HG03571 (cell line): ENCODE results near the gene COL6A6.
"Not testable (repeated sequence)": the region's sequence is repeated elsewhere in the genome, so short reads cannot be mapped to it uniquely, and the experiment has no call there.

Source experiments
- ATAC-seq: cut with Tn5 transposase; IDR thresholded peaks from one replicate; pipeline ENCODE4 v1.9.1; 2021; ENCODE audit not compliant: unreplicated experiment

COL6A6 gene

GRCh38 chr3:130529486-130530215 is 12.7 kb downstream of the COL6A6 start:
- ATAC-seq: no peak

GRCh38 chr3:130533247-130533646 is 16.3 kb downstream of the COL6A6 start:
- ATAC-seq: no peak

GRCh38 chr3:130537673-130538304 is 20.8 kb downstream of the COL6A6 start:
- ATAC-seq: no peak

- peak; percentile 59 for ATAC-seq
Observed at GRCh38 chr3:130539005-130539404, 22.0 kb downstream of the COL6A6 start.

- no peak for ATAC-seq
Observed at GRCh38 chr3:130543322-130543721, 26.3 kb downstream of the COL6A6 start.

GRCh38 chr3:130546920-130547679 is 30.1 kb downstream of the COL6A6 start:
- ATAC-seq: no peak

- not testable (repeated sequence) for ATAC-seq
Observed at GRCh38 chr3:130547680-130548065, 30.7 kb downstream of the COL6A6 start.

GRCh38 chr3:130548356-130548755 is 31.4 kb downstream of the COL6A6 start:
- no peak for ATAC-seq

- no peak for ATAC-seq
Observed at GRCh38 chr3:130557336-130558035, 40.5 kb downstream of the COL6A6 start.

- no peak for ATAC-seq
Observed at GRCh38 chr3:130558366-130558765, 41.4 kb downstream of the COL6A6 start.

- no peak for ATAC-seq
Observed at GRCh38 chr3:130565224-130565623, 48.2 kb downstream of the COL6A6 start.
